Esophagus muscularis mucosa (tissue), 4 donors: ENCODE measurements around the gene KDM7A.

Experiments used
- CTCF ChIP-seq, 3 experiments: fragments of 200-600 bp in 2 of 3; fragments of 450-650 bp in 1 of 3; sonication (generic) in 2 of 3; IDR thresholded peaks; one replicate each; pipeline ENCODE4 v1.5.1; 2017 to 2019; ENCODE audit warnings: antibody characterized with exemption in 3 of 3, mild to moderate bottlenecking in 2 of 3, moderate library complexity in 1 of 3
- EP300 ChIP-seq: sonication (generic); formaldehyde crosslinking; IDR thresholded peaks from one replicate; pipeline ENCODE4 v1.6.1; 2017; ENCODE audit warnings: antibody characterized with exemption
- POLR2A ChIP-seq: fragments of 450-650 bp; IDR thresholded peaks from one replicate; pipeline ENCODE4 v1.6.1; 2017; ENCODE audit warnings: antibody characterized with exemption, moderate library complexity, mild to moderate bottlenecking, low read depth
- POLR2AphosphoS5 ChIP-seq, 2 donors: sonication (generic); formaldehyde crosslinking; IDR thresholded peaks; one replicate each; pipeline ENCODE4 v1.6.1; 2017; ENCODE audit warnings: antibody characterized with exemption in 2 of 2

- no peak for TF ChIP-seq CTCF (IDR thresholded peaks at IDR 0.05)
- TF ChIP-seq POLR2A: no peak
- TF ChIP-seq POLR2AphosphoS5 (IDR thresholded peaks at IDR 0.05): no peak
- TF ChIP-seq EP300: no peak
Observed at GRCh38 chr7:140213684-140214074, 36.9 kb upstream of the KDM7A start.
